AG04449 (cell line): ENCODE results near the gene AEBP1.
A peak's percentile ranks its signal among the peaks of the same experiment; 100 is the strongest.

Experiments used
- CTCF ChIA-PET: fragments of 350-600 bp; formaldehyde crosslinking; extraction: SDS; loops from one replicate; lab custom pipeline; 2021; ENCODE audit warnings: antibody characterized with exemption; lab: Yijun Ruan, JAX
- POLR2A ChIA-PET: fragments of 400-600, 350-600 bp; formaldehyde crosslinking; extraction: SDS; loops from one replicate; lab custom pipeline; 2020; ENCODE audit warnings: antibody characterized with exemption, inconsistent platforms; lab: Yijun Ruan, JAX
- DNase-seq: peaks from one replicate; pipeline ENCODE4 v3.0.0-alpha.2; 2010; ENCODE audit warnings: low read depth, low spot score
- H3K4me3 ChIP-seq: 2 replicates; pipeline ENCODE4 v1.5.1; 2011; ENCODE audit warnings: low read depth, mild to moderate bottlenecking, control low read depth, low read length
- TF ChIP-seq, protein P1 (sequence below): IDR thresholded peaks from one replicate; pipeline ENCODE4 v1.5.1; 2011; ENCODE audit warnings: mild to moderate bottlenecking, moderate library complexity, low read length, control low read depth, inconsistent platforms; ENCODE audit not compliant: insufficient read depth; ENCODE audit errors: missing control alignments

Gene AEBP1

DNA sequence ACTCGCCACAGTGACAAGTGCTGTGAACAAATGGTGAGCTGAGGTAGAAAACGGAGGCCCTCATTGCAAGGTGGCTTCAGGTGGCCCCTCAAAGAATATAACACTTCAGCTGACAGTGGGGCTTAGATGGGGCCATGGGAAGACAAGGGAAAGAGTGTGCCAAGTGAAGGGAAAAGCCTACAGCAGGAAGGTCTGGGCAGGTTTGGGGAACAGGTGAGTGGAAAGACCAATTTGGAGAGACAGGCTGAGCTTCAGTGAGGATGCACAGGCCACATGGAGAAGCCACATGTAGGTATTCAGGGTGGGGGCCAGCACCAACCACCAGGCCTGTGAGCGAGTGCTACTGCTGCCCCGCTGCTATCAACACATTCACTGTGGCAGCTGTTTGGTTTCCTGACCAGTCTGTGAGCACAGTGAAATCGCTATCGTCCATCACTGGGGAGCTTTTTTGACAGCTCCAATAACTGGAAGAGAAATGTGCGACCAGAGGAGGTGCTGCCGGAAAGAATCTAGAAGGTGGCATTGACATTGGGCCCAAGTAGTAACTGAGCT, 15.8 kb downstream of the AEBP1 start:
- H3K4me3 ChIP-seq, result no peak overlapping the region
- CTCF ChIA-PET, result interaction anchor here (1.1 to 1.3 kb wide), 2 partner anchors 13 to 21 kb away, joined by 3 to 4 read pairs; no protein-coding TSS in a partner anchor
- TF ChIP-seq, protein P1, sequence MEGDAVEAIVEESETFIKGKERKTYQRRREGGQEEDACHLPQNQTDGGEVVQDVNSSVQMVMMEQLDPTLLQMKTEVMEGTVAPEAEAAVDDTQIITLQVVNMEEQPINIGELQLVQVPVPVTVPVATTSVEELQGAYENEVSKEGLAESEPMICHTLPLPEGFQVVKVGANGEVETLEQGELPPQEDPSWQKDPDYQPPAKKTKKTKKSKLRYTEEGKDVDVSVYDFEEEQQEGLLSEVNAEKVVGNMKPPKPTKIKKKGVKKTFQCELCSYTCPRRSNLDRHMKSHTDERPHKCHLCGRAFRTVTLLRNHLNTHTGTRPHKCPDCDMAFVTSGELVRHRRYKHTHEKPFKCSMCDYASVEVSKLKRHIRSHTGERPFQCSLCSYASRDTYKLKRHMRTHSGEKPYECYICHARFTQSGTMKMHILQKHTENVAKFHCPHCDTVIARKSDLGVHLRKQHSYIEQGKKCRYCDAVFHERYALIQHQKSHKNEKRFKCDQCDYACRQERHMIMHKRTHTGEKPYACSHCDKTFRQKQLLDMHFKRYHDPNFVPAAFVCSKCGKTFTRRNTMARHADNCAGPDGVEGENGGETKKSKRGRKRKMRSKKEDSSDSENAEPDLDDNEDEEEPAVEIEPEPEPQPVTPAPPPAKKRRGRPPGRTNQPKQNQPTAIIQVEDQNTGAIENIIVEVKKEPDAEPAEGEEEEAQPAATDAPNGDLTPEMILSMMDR, result no peak
- DNase-seq, result no peak
- POLR2A ChIA-PET, result no interaction called here

DNA sequence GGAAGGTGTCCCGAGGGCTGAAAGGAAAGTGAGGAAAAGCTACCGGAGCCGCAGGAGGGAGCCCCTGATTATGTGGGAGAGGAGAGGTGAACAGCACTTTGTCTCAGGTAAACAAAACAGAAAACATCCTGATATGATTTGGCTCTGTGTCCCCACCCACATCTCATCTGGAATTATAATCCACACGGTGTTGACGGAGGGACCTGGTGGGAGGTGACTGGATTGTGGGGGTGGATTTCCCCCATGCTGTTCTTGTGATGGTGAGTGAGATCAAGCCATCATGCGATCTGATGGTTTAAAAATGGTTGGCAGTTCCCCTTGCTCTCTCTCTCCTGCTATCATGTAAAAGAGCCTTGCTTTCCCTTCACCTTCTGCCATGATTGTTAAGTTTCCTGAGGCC, 16.2 kb downstream of the AEBP1 start:
- CTCF ChIA-PET, result interaction anchor here (1.1 to 1.3 kb wide), 2 partner anchors 13 to 21 kb away, joined by 3 to 4 read pairs; no protein-coding TSS in a partner anchor
- TF ChIP-seq, protein P1, result no peak
- no peak overlapping the region for H3K4me3 ChIP-seq
- POLR2A ChIA-PET, result no interaction called here
- DNase-seq, result no peak

DNA sequence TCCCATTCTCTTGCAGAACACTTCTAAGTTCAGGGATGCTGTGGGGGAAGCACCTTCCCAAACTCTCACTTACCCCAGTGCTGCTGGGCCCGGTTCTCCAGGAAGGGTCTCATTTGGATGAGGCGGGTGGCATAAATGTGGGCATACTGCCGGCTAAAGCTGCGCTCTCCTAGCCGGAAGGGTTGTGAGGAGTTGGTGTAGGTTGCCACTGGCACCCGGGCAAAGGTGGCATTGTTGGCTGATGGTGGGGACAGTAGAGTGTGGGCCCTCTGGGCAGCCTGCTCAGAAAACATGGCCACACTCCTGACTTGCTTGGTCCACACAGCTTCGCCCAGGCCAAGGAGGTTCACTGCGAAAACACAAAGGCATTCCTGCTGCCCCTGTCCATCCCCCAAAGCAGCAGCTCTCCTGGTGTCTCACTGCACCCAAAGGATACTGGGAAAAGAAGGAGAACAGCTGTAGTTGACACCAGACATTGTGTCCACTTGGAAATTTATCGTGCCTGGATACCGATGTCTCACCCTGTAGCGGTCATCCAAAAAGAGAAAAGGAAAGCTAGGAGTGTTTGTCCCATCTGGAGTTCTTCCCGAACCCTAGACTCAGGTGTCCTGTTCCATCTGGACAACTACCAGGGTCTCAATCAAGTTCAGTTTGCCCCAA, 17.7 kb downstream of the AEBP1 start:
- TF ChIP-seq, protein P1, result no peak
- no peak for DNase-seq
- no peak overlapping the region for H3K4me3 ChIP-seq
- ChIA-PET POLR2A (interaction anchor here (1.4 to 1.5 kb wide), 2 partner anchors 10 to 16 kb away, joined by 3 to 8 read pairs; partner anchors contain the start of gene AEBP1), CTCF (interaction anchor here (0.9 to 3.0 kb wide), 5 partner anchors 9 to 73 kb away, joined by 3 to 14 read pairs (median 4); no protein-coding TSS in a partner anchor)

DNA sequence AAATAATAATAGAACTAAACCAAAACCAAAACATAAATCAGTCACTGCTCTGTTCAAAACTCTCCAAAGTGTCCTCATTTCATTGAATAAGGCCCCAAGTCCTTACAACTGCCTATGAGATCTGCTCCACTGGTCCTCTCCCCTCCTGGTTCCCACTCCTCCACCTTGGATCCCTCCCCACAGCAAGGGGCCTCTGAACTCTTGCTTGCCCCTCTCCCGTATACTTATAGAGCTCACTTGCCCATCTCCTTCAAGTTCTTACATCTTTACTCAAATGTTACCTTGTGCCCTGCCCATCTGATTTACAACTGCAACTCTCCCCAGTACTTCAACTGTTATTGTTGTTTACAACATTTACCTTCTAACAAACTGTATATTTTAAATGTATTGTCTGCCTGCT, 18.4 kb downstream of the AEBP1 start:
- H3K4me3 ChIP-seq, result peak overlapping the region; percentile 80
- POLR2A ChIA-PET, result interaction anchor here (1.0 to 1.5 kb wide), 5 partner anchors 9 to 41 kb away, joined by 3 to 8 read pairs (median 3); partner anchors contain the start of gene AEBP1
- CTCF ChIA-PET, result interaction anchor here (0.9 to 3.0 kb wide), 7 partner anchors 10 to 73 kb away, joined by 3 to 14 read pairs (median 4); no protein-coding TSS in a partner anchor
- TF ChIP-seq, protein P1, result no peak
- DNase-seq, result no peak

DNA sequence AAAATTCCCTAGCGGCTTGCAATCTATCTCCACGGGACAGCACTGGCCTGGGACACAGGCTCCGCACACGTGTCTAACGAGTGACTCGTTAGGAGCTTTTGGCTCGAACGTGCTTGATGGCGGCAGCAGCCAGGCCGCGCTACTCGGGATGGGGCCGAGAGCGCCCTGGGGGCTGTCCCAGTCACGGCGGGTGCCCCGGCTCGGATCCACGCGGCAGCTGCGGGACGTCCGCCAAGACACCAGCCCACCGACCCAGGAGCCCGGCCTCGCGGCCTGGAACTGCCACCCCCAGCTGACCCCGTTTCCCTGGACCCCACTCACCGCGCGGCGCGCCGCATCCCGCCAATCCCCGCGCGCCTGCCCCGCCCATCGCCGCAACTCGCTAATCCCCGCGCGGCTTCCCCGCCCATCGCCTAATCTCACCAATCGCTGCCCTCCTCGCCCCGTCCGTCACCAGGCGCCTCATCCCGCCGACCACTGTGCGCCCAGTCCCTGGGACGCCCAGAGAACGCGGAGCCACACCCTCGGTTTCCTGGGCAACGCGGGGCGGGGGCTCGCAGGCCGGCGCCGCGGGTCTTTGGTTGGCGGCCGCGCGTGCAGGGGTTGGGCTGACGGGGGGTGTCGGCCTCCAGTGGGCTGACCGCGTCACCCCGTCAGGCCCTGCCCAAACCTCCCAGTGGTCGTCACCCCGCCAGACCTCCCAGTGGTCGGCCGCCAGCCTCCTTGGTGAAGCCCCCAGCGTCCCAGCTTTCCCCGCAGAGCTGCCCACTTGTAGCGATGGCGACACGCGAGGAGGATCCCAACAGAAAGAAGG, 19.3 kb downstream of the AEBP1 start, which contains the start of gene POLD2:
Gene POLD2 (minus strand): TSS at position 359 of the 814 bp plus-strand sequence. CDS start 1,495 bp downstream, outside the sequence.
- CTCF ChIA-PET, result interaction anchor here (1.1 to 3.0 kb wide), 8 partner anchors 11 to 82 kb away, joined by 3 to 14 read pairs (median 4); no protein-coding TSS in a partner anchor
- POLR2A ChIA-PET, result interaction anchor here (0.9 to 1.5 kb wide), 8 partner anchors 8 to 57 kb away, joined by 3 to 8 read pairs (median 4); partner anchors contain the start of genes AEBP1 and PGAM2
- H3K4me3 ChIP-seq, result peak within 1 kb of the TSS; percentile 80
- DNase-seq, result peak; percentile 56
- TF ChIP-seq, protein P1, result no peak
